ENCODE results near the gene ASPRV1.
A peak's percentile ranks its signal among the peaks of the same experiment; 100 is the strongest.

ASPRV1 gene

DNA sequence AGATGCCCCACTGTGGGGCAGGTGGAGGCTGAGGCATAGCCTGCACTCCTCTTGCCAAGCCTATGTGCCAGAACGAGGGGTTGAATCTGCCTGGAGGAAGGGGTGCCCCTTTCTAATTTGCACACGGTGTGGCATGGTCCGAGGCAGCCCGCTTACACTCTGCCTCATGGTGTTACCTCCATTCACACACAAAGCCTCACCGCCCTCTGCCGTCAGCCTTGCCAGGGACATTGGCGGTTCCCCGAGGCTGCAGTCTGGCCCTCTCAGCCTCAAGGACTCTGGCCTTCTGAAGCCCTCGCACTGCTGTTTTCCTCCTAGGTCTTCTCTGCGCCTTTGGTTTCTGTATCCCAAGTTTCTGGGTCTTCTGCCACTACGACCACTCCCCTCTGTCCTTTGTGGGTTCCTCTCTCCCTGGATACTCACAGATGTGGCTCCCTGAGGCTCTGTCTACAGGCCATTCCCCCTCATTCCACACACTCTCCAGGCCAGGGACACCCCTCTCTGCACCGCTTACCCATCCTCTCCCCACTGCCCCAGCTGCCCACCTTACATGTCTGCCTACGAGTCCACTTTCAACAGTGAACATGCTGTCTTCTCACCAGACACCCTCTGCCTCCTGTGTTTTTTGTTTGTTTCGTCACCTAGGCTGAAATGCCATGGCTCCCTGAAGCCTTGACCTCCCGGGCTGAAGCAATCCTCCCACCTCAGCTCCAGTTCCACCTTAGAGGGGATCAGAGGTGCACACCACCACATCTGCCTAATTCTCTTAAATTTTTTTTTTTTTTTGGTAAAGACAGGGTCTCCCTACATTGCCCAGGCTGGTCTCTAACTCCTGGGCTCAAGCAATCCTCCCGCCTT is 7.9 kb upstream of the ASPRV1 start:
- H3K4me3 Mint-ChIP-seq: no peak overlapping the region
- peak overlapping the region; percentile 75 for H3K27ac Mint-ChIP-seq
- H3K36me3 Mint-ChIP-seq (ENCODE audit: low read depth): no peaks in the 10 kb centered on the region
- H3K4me1 Mint-ChIP-seq: peaks cover under 1% of the 10 kb centered on the region
- H3K27me3 Mint-ChIP-seq (ENCODE audit: low read depth, poor library complexity): peaks cover 8% of the 10 kb centered on the region
- DNase-seq: no peak
- no peaks in the 10 kb centered on the region for H3K9me3 Mint-ChIP-seq
- TF ChIP-seq, protein P1, sequence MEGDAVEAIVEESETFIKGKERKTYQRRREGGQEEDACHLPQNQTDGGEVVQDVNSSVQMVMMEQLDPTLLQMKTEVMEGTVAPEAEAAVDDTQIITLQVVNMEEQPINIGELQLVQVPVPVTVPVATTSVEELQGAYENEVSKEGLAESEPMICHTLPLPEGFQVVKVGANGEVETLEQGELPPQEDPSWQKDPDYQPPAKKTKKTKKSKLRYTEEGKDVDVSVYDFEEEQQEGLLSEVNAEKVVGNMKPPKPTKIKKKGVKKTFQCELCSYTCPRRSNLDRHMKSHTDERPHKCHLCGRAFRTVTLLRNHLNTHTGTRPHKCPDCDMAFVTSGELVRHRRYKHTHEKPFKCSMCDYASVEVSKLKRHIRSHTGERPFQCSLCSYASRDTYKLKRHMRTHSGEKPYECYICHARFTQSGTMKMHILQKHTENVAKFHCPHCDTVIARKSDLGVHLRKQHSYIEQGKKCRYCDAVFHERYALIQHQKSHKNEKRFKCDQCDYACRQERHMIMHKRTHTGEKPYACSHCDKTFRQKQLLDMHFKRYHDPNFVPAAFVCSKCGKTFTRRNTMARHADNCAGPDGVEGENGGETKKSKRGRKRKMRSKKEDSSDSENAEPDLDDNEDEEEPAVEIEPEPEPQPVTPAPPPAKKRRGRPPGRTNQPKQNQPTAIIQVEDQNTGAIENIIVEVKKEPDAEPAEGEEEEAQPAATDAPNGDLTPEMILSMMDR (IDR thresholded peaks at IDR 0.05): no peak

DNA sequence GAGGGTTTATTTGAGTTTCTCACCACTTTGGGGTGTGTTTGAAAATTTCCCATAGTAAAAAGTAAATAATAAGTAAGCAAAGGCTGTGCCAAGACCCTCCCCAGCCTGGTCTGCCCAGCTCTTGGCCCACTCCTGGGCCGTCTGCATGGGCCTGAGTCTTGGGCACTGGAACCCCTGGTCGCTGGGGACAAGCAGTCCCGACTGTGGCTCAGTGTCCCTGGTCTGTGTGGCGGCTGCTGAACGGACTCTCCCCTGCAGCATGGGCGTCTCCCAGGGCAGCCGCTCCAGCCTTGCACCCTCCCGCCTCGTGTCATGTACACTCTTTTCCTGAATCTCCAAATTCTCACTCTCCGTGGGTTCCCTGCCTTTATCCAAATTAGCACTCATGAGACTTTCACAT is 7.2 kb upstream of the ASPRV1 start:
- no peak for DNase-seq
- Mint-ChIP-seq H3K27me3 (ENCODE audit: low read depth, poor library complexity) (peaks cover 8% of the 10 kb centered on the region), H3K36me3 (ENCODE audit: low read depth) (no peaks in the 10 kb centered on the region), H3K27ac (no peak overlapping the region), H3K9me3 (no peaks in the 10 kb centered on the region), H3K4me1 (no peaks in the 10 kb centered on the region), H3K4me3 (no peak overlapping the region)
- TF ChIP-seq, protein P1 (IDR thresholded peaks at IDR 0.05): no peak

DNA sequence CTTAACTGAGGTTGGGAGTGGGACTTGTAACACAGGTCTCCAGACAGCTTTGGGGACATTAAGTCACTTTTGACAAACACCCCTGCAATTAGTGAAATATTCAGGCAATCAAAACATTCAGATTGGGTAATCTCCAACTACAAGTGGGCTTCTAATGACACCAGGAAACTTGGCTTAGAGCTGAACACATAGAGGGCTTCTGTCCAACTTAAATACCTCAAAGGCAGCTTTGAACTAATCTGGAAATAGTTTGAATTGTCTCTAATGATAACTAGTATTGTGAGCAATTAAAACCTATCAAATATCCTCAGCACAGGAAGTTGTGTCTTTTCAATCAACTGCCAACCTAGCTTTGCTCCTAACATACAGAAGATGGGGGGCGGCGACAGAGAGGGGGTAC is 5.1 kb upstream of the ASPRV1 start:
- no peak overlapping the region for H3K27ac Mint-ChIP-seq
- no peaks in the 10 kb centered on the region for H3K9me3 Mint-ChIP-seq
- no peaks in the 10 kb centered on the region for H3K36me3 Mint-ChIP-seq (ENCODE audit: low read depth)
- no peak overlapping the region for H3K4me3 Mint-ChIP-seq
- H3K27me3 Mint-ChIP-seq (ENCODE audit: low read depth, poor library complexity): peaks cover 8% of the 10 kb centered on the region
- no peaks in the 10 kb centered on the region for H3K4me1 Mint-ChIP-seq
- TF ChIP-seq, protein P1 (IDR thresholded peaks at IDR 0.05): no peak
- DNase-seq: no peak

DNA sequence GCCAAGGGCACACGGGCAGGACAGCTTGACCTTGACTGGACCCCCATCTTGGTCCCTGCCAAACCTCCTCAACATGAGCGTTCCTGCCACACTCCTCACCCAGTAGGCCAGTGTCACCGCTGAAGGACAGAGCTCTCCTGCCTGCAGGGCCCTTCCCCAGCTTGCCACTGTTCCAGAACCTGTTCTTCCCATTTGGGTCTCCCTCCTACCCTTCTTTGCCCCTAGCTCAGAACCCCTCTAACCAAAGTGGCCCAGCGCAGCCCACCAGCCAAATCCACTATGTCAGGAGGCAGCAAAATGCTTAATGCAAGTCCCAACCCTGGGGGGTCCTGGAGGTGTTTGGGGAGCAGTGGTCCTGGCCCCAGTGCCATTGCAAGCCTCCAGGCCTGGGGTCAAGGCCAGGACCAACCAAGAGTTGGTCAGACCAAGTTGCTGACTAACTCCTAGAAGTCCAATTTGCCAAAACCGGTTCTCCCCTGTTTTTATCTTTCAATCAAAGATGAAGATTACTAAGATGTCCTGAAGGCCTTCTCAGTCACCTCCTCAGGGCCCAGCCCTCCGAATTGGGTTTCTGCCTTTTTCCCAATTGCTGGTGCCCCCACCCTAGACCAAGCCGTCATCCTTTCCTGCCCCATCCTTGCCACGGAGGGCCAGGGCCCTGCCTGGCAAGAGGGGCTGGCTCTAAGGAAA is 4.5 kb upstream of the ASPRV1 start:
- H3K27me3 Mint-ChIP-seq (ENCODE audit: low read depth, poor library complexity): peaks cover 8% of the 10 kb centered on the region
- H3K9me3 Mint-ChIP-seq: no peaks in the 10 kb centered on the region
- no peak for DNase-seq
- no peaks in the 10 kb centered on the region for H3K4me1 Mint-ChIP-seq
- no peak overlapping the region for H3K4me3 Mint-ChIP-seq
- no peak overlapping the region for H3K27ac Mint-ChIP-seq
- H3K36me3 Mint-ChIP-seq (ENCODE audit: low read depth): no peaks in the 10 kb centered on the region
- TF ChIP-seq, protein P1 (IDR thresholded peaks at IDR 0.05): no peak

DNA sequence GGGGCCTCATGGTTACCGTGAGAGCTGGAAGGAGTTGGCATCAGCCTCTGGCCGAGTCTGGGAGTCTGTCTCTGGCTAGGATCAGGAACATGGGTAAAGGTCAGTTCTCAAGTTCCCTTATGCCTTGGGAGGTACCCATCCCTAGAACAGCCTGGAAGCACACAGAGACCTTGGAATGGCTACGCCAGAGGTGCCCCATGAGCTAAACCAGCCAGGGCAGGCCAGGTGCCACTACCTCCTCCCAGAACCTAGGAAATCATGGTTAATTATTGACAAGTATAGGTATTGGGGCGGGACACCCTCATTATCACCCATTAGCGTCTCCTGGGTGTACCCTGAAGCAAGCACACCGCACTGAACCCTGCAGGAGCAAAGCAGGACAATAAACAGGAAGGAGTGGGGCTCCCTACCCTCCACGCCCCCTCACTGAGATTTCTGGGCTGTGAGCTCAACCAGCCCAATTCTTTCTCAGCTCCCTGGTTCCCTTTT is 3.0 kb upstream of the ASPRV1 start:
- DNase-seq: no peak
- Mint-ChIP-seq H3K9me3 (no peaks in the 10 kb centered on the region), H3K27ac (peak overlapping the region; percentile 36), H3K36me3 (ENCODE audit: low read depth) (no peaks in the 10 kb centered on the region), H3K27me3 (ENCODE audit: low read depth, poor library complexity) (peaks cover 8% of the 10 kb centered on the region), H3K4me3 (no peak overlapping the region), H3K4me1 (peaks cover 5% of the 10 kb centered on the region)
- TF ChIP-seq, protein P1 (IDR thresholded peaks at IDR 0.05): no peak

Measured in nephron progenitor cell (in vitro differentiated cells).